Smooth muscle cell (in vitro differentiated cells): ENCODE data around the gene IRF4. TPM values are rescaled to one million over a fixed set of nuclear protein-coding genes. Genes with fewer than 3 reads are reported as not detected.

Source experiments
- DNase-seq: peaks from one replicate; lab custom pipeline; 2025; ENCODE audit not compliant: unreplicated experiment; lab: John Stamatoyannopoulos, UW
- H2AFZ ChIP-seq: fragments of 200-600 bp; sonication (generic); 2 replicates; pipeline ENCODE4 v1.6.0; 2016; ENCODE audit warnings: antibody characterized with exemption, low read depth, mild to moderate bottlenecking
- H3F3A ChIP-seq: fragments of 200-600 bp; sonication (generic); 2 replicates; pipeline ENCODE4 v1.6.0; 2017; ENCODE audit warnings: antibody characterized with exemption, low read depth
- H3K27ac ChIP-seq: fragments of 200-600 bp; sonication (generic); 2 replicates; pipeline ENCODE4 v1.5.1; 2016; ENCODE audit warnings: low read depth, mild to moderate bottlenecking
- H3K27me3 ChIP-seq: fragments of 200-600 bp; sonication (generic); 2 replicates; pipeline ENCODE4 v1.6.1; 2016; ENCODE audit warnings: low read depth, mild to moderate bottlenecking
- H3K36me3 ChIP-seq: fragments of 200-600 bp; sonication (generic); 2 replicates; pipeline ENCODE4 v1.5.1; 2016; ENCODE audit warnings: low read depth
- H3K4me1 ChIP-seq: fragments of 200-600 bp; sonication (generic); 2 replicates; pipeline ENCODE4 v1.5.1; 2016; ENCODE audit warnings: low read depth
- H3K4me2 ChIP-seq: fragments of 200-600 bp; sonication (generic); 2 replicates; pipeline ENCODE4 v1.6.0; 2016; ENCODE audit warnings: mild to moderate bottlenecking
- H3K4me3 ChIP-seq: fragments of 200-600 bp; sonication (generic); 2 replicates; pipeline ENCODE4 v1.5.1; 2016; ENCODE audit warnings: mild to moderate bottlenecking
- H3K79me2 ChIP-seq: fragments of 200-600 bp; sonication (generic); 2 replicates; pipeline ENCODE4 v1.6.0; 2016; ENCODE audit warnings: low read depth, mild to moderate bottlenecking
- H3K9ac ChIP-seq: fragments of 200-600 bp; sonication (generic); 2 replicates; pipeline ENCODE4 v1.6.0; 2016; ENCODE audit warnings: low read depth
- H3K9me3 ChIP-seq: fragments of 200-600 bp; sonication (generic); replicated peaks from 2 replicates; pipeline ENCODE4 v1.5.1; 2016; ENCODE audit warnings: low read depth
- H4K20me1 ChIP-seq: fragments of 200-600 bp; sonication (generic); 2 replicates; pipeline ENCODE4 v1.6.0; 2016; ENCODE audit warnings: low read depth
- WGBS: methylation state at CpG from one replicate; pipeline ENCODE4 v1.1.7; 2016; ENCODE audit warnings: low lambda C conversion rate; 5-methylcytosine and 5-hydroxymethylcytosine counted together
- polyA plus RNA-seq: library from polyadenylated mRNA; unstranded; fragments of >200 nt; fragmentation: Nextera tagmentation; extraction: Ambion mirVana; gene quantifications from 2 replicates; pipeline ENCODE4 v1.2.1, GENCODE V29; 2016
- total RNA-seq: library from RNA; depleted of rRNA; stranded (reverse); fragments of >200 nt; gene quantifications from 2 replicates; pipeline ENCODE4 v1.2.3, GENCODE V29; 2014
- TF ChIP-seq, protein P1 (sequence below): fragments of 200-600 bp; sonication (generic); IDR thresholded peaks from 2 replicates; pipeline ENCODE4 v1.5.1; 2017; ENCODE audit warnings: borderline replicate concordance, mild to moderate bottlenecking, antibody characterized with exemption; ENCODE audit not compliant: insufficient read depth, poor library complexity, severe bottlenecking

Gene IRF4
- total and polyA plus RNA-seq, 2 experiments from 2014 or later = 0.04 TPM; not detected in 1

DNA sequence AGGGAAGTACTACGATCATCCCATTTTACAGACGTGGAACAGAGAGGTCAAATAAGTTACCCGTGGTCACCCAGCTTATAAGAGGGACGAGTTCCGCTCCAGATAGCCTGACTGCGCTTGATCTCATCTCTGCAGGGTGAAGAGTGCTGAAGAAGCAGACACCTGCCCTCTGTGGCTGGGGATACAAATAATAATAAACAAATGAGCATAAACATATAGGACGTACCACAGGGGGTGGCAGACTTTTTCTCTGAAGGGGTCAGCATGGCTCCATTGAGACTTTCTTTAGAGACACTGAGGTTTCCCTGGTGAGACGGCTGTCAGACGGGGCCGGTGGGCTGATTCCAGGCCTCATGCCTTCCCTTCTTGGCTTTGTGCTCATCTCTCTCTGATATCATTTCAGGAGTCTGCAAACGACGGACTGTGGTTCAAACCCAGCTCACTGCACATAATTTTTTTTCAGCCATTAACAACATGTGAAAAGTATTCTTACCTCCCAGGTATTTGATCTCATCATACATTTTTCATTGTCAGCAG, 47.1 kb downstream of the IRF4 start:
- no peak for DNase-seq
- H3K4me1 ChIP-seq = no peaks in the 10 kb centered on the region
- no peak overlapping the region for H3K4me3 ChIP-seq
- H3K9me3 ChIP-seq = no peaks in the 10 kb centered on the region
- no peak overlapping the region for H3K9ac ChIP-seq
- H3K27me3 ChIP-seq = no peaks in the 10 kb centered on the region
- TF ChIP-seq, protein P1, sequence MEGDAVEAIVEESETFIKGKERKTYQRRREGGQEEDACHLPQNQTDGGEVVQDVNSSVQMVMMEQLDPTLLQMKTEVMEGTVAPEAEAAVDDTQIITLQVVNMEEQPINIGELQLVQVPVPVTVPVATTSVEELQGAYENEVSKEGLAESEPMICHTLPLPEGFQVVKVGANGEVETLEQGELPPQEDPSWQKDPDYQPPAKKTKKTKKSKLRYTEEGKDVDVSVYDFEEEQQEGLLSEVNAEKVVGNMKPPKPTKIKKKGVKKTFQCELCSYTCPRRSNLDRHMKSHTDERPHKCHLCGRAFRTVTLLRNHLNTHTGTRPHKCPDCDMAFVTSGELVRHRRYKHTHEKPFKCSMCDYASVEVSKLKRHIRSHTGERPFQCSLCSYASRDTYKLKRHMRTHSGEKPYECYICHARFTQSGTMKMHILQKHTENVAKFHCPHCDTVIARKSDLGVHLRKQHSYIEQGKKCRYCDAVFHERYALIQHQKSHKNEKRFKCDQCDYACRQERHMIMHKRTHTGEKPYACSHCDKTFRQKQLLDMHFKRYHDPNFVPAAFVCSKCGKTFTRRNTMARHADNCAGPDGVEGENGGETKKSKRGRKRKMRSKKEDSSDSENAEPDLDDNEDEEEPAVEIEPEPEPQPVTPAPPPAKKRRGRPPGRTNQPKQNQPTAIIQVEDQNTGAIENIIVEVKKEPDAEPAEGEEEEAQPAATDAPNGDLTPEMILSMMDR = no peak
- H3K27ac ChIP-seq = no peak overlapping the region
- no peak overlapping the region for H3K4me2 ChIP-seq
- no peaks in the 10 kb centered on the region for H3K36me3 ChIP-seq
- H3F3A ChIP-seq = no peaks in the 10 kb centered on the region
- no peaks in the 10 kb centered on the region for H4K20me1 ChIP-seq
- no peak overlapping the region for H2AFZ ChIP-seq
- WGBS = 87% methylated on average over 12 of the region's 12 CpGs
- H3K79me2 ChIP-seq = no peaks in the 10 kb centered on the region

DNA sequence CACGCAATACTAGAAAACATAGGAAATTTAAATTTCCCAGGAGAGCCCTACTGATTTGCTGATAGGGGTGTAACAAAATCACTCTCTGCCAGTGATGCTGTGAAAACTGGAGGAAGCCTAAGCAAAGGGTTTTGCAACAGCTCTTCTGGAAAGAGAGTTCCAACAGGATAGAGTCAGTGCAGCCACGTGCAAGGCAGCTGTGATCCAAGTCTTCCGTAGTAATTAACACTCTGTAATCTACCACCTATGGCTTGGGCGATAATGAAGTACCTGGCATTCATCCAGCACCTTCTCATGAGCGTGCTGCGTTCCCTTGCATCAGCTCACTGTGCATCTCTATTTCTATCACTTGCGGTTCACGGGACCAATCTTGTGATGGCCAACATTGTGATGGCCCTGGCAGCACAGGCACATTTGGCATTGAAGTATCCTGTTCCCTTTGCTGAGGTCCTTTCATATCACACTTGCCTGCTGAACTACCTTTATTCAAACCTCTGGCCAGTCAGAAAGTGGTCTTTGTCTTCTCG, 48.2 kb downstream of the IRF4 start:
- H3F3A ChIP-seq = no peaks in the 10 kb centered on the region
- no peak overlapping the region for H3K9ac ChIP-seq
- no peak overlapping the region for H3K4me2 ChIP-seq
- H3K79me2 ChIP-seq = no peaks in the 10 kb centered on the region
- H3K27me3 ChIP-seq = no peaks in the 10 kb centered on the region
- no peak for DNase-seq
- WGBS = 81% methylated on average over 9 of the region's 9 CpGs
- no peaks in the 10 kb centered on the region for H3K36me3 ChIP-seq
- TF ChIP-seq, protein P1 = no peak
- no peaks in the 10 kb centered on the region for H3K4me1 ChIP-seq
- H4K20me1 ChIP-seq = no peaks in the 10 kb centered on the region
- no peak overlapping the region for H3K27ac ChIP-seq
- H3K4me3 ChIP-seq = no peak overlapping the region
- H2AFZ ChIP-seq = no peak overlapping the region
- no peaks in the 10 kb centered on the region for H3K9me3 ChIP-seq

DNA sequence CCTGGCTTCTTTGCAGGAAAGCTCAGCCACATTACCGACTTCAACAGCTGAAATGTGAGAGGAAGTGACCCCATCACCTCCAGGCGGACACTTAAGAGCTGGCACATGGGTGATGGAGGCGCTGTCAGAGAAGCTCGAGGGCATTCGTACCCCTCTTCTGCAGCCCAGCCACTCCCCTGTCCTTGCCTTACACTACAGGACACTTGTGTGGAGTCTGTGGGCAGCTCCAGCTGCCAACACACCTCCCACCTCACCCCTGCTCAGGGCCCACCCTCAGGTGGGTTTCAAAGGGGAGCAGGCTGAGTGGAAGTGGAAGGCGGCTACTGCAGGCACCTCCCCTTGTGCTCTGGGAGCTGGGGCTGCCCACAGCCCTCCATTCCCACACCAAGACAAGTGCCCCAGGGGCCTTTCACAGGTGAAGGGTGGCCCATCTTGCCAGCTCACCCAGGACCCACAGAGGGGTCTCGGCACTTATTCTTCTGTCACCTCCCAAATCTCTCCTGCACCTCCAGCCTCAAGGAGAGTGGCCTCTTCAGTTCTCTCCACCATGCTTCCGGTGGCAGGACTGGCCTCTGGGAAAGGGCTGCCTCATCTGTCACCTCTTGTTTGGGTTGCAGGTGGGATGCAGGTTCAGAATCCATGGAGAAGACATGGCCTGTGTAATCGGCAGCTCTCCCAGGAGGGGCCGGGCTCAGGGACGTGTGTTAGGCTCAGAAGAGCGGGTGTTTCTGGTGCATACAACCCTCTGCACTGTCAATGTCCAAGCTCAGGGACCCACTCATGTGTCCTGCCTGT, 49.8 kb downstream of the IRF4 start:
- Histone ChIP-seq H3K9ac (no peak overlapping the region), H2AFZ (no peak overlapping the region), H3K4me1 (no peaks in the 10 kb centered on the region), H3K36me3 (no peaks in the 10 kb centered on the region), H3K27ac (no peak overlapping the region), H3K4me3 (no peak overlapping the region), H3K9me3 (no peaks in the 10 kb centered on the region), H4K20me1 (no peaks in the 10 kb centered on the region), H3K4me2 (no peak overlapping the region), H3K79me2 (no peaks in the 10 kb centered on the region), H3F3A (no peaks in the 10 kb centered on the region), H3K27me3 (no peaks in the 10 kb centered on the region)
- TF ChIP-seq, protein P1 = no peak
- DNase-seq = no peak
- 86% methylated on average over 12 of the region's 12 CpGs for WGBS
